Kidney tubule cell (primary cell): ENCODE results near the gene SSX1.
"Not testable (repeated sequence)": the region's sequence is repeated elsewhere in the genome, so short reads cannot be mapped to it uniquely, and the experiment has no call there.

Experiments
- DNase-seq: peaks from one replicate; pipeline ENCODE4 v3.0.0-alpha.2; 2018; ENCODE audit warnings: low spot score

SSX1 gene

GRCh38 chrX:48255062-48255796, at the start of gene SSX1:
Gene SSX1, plus strand, starts transcription at chrX:48255392. Its CDS starts 1,850 bp downstream, at chrX:48257242.
- not testable (repeated sequence) for DNase-seq

GRCh38 chrX:48214341-48214740, 40.9 kb upstream of the SSX1 start:
- DNase-seq = not testable (repeated sequence)

- not testable (repeated sequence) for DNase-seq
These were observed 31.0 kb upstream of the SSX1 start for GRCh38 chrX:48224196-48224595.

GRCh38 chrX:48252945-48253344, 2.2 kb upstream of the SSX1 start:
- not testable (repeated sequence) for DNase-seq

GRCh38 chrX:48274365-48274764, 19.2 kb downstream of the SSX1 start:
- not testable (repeated sequence) for DNase-seq

- DNase-seq = no peak
These were observed 23.8 kb downstream of the SSX1 start for GRCh38 chrX:48278958-48279357.

- not testable (repeated sequence) for DNase-seq
These were observed 25.5 kb downstream of the SSX1 start for GRCh38 chrX:48280729-48281128.

GRCh38 chrX:48306175-48306574, 51.0 kb downstream of the SSX1 start:
- no peak for DNase-seq

- not testable (repeated sequence) for DNase-seq
These were observed 58.8 kb downstream of the SSX1 start for GRCh38 chrX:48313996-48314395.
